H1 (cell line): ENCODE data around the gene COQ5. TPM values are rescaled to one million over a fixed set of nuclear protein-coding genes. Genes with fewer than 3 reads are reported as not detected.

ENCODE experiments used
- BRCA1 ChIP-seq: IDR thresholded peaks from 2 replicates; pipeline ENCODE4 v1.6.1; 2012; ENCODE audit warnings: low read depth, low read length, improper control_type of control experiment
- polyA plus RNA-seq, 7 experiments: library from polyadenylated mRNA; depleted of rRNA in 3 of 7; stranded (reverse) in 5 of 7; unstranded in 2 of 7; fragments of >200 nt in 5 of 7; fragments of 200-250 nt in 2 of 7; gene quantifications; 1 replicate in 5 of 7; 2 replicates in 1 of 7; 4 replicates in 1 of 7; pipeline versions ENCODE4 v1.2.1 to v1.2.3, GENCODE V29; 2011 to 2013; ENCODE audit warnings: missing spikeins in 2 of 7, mixed read lengths in 2 of 7
- total RNA-seq: library from RNA; stranded (reverse); fragmentation: NEBNext Ultra II Directional; extraction: Animal tissue kit (Norgen Biotek cat#: 25700); gene quantifications from 2 replicates; pipeline ENCODE4 v1.2.1, GENCODE V29; 2021

The COQ5 gene
- total and polyA plus RNA-seq, 2 of the 8 experiments (the other 6 are each of a cell fraction or from before 2014, with no cell fraction given): 35.1 to 35.8 TPM

DNA sequence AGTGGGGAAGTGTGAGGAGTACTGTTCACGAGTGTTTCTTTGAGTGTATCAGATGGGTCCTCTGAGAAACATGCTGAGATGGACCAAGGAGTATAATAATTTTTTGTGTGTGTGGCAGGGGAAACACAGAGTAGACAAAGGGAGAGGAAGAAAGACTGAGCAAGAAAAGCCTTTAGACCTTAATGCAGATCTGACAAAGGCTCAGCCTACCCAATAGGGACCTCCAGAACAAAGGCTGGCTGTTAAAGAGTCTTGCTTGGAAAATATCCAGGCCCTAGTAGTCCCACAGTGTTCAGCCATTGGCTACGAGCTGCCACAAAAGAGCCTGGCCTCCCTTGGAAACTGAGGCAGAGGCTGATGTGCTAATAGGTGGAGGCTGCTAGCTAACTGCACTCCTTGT is 13.5 kb downstream of the COQ5 start (continued):
- no peak for TF ChIP-seq BRCA1
